HCT116 (cell line): ENCODE results near the gene CD300LB. TPM values are rescaled to one million over a fixed set of nuclear protein-coding genes. Genes with fewer than 3 reads are reported as not detected.

Experiments
- ATAC-seq: fragments of 200-7000 bp; cut with Tn5 transposase; 2 replicates; pipeline ENCODE4 v1.9.1; 2020; ENCODE audit warnings: mild to moderate bottlenecking, moderate library complexity
- BruUV-seq: library from RNA; stranded (reverse); fragments of 400-500 nt; replicated peaks from 2 replicates; lab custom pipeline; 2021; lab: Mats Ljungman, UMichigan
- CTCF ChIA-PET: fragments of 300-600 bp; sonication (Branson Sonifier 250); formaldehyde crosslinking; loops from one replicate; lab custom pipeline; 2021; ENCODE audit warnings: antibody characterized with exemption; lab: Charles Lee
- POLR2A ChIA-PET: fragments of 300-600, 350-600 bp; sonication (Branson Sonifier 250); formaldehyde crosslinking; loops from one replicate; lab custom pipeline; 2021; ENCODE audit warnings: antibody characterized with exemption; lab: Charles Lee
- RAD21 ChIA-PET, 2 experiments: fragments of 300-600 bp; sonication (Branson Sonifier 250); formaldehyde crosslinking; loops; one replicate each; lab custom pipeline; 2023; ENCODE audit warnings: low total read pairs in 2 of 2; ENCODE audit not compliant: uncharacterized antibody in 2 of 2, unreplicated experiment in 2 of 2, low non-redundant PET in 1 of 2; lab: Charles Lee
- DNase-seq: peaks from one replicate; pipeline ENCODE4 v3.0.0-alpha.2; 2010; ENCODE audit warnings: low read depth, low spot score
- H2AFZ ChIP-seq: fragments of 200-600 bp; shearing (Covaris generic), sonication (generic); 2 replicates; pipeline ENCODE4 v1.6.1; 2017; ENCODE audit warnings: low read depth, mixed run types, mixed read lengths, antibody characterized with exemption, low read length; ENCODE audit not compliant: poor library complexity, severe bottlenecking
- H3K27ac ChIP-seq: 2 replicates; pipeline ENCODE4 v1.5.1; 2012; ENCODE audit warnings: low read depth, low read length
- H3K27me3 ChIP-seq: fragments of 200-600 bp; sonication (generic); 2 replicates; pipeline ENCODE4 v1.6.1; 2016; ENCODE audit warnings: mixed run types, low read length, mixed read lengths; ENCODE audit not compliant: insufficient read depth
- H3K36me3 ChIP-seq, 2 experiments: fragments of 200-500 bp in 1 of 2; fragments of 200-600 bp in 1 of 2; sonication (Bioruptor generic) in 1 of 2; sonication (generic) in 1 of 2; 2 replicates each; pipeline versions ENCODE4 v1.5.1 to v1.6.1; 2014 to 2016; ENCODE audit warnings: low read length in 2 of 2, inconsistent platforms in 1 of 2, mixed read lengths in 1 of 2, mixed run types in 1 of 2; ENCODE audit not compliant: insufficient read depth in 2 of 2, control insufficient read depth in 1 of 2
- H3K4me1 ChIP-seq, 2 experiments: fragments of 200-600 bp in 1 of 2; sonication (generic) in 1 of 2; 2 replicates each; pipeline versions ENCODE4 v1.5.1 to v1.6.1; 2012 to 2017; ENCODE audit warnings: low read length in 2 of 2, inconsistent platforms in 1 of 2, mild to moderate bottlenecking in 1 of 2, mixed read lengths in 1 of 2, mixed run types in 1 of 2, moderate library complexity in 1 of 2; ENCODE audit not compliant: insufficient read depth in 2 of 2, control insufficient read depth in 1 of 2
- H3K4me2 ChIP-seq: fragments of 200-600 bp; sonication (generic); 2 replicates; pipeline ENCODE4 v1.6.1; 2017; ENCODE audit warnings: mixed run types, low read length, mixed read lengths
- H3K4me3 ChIP-seq, 2 experiments: fragments of 200-600 bp in 1 of 2; sonication (generic) in 1 of 2; replicated peaks in 1 of 2; 2 replicates each; pipeline ENCODE4 v1.5.1; 2011 to 2016; ENCODE audit warnings: low read length in 2 of 2, control low read depth in 1 of 2, low read depth in 1 of 2, mild to moderate bottlenecking in 1 of 2, mixed read lengths in 1 of 2, mixed run types in 1 of 2
- H3K79me2 ChIP-seq: fragments of 200-600 bp; sonication (generic); 2 replicates; pipeline ENCODE4 v1.6.1; 2017; ENCODE audit warnings: mild to moderate bottlenecking, mixed run types, low read length, moderate library complexity, mixed read lengths; ENCODE audit not compliant: insufficient read depth
- H3K9ac ChIP-seq: fragments of 200-600 bp; sonication (generic); 2 replicates; pipeline ENCODE4 v1.6.1; 2016; ENCODE audit warnings: low read length, mixed read lengths
- H3K9me2 ChIP-seq: fragments of 200-600 bp; sonication (generic), shearing (Covaris generic); 2 replicates; pipeline ENCODE4 v1.6.1; 2017; ENCODE audit warnings: mixed run types, mild to moderate bottlenecking, moderate library complexity; ENCODE audit not compliant: insufficient read depth
- H3K9me3 ChIP-seq, 2 experiments: fragments of 200-500 bp in 1 of 2; fragments of 200-600 bp in 1 of 2; sonication (Bioruptor generic) in 1 of 2; sonication (generic) in 1 of 2; 2 replicates each; pipeline ENCODE4 v1.6.1; 2014 to 2017; ENCODE audit warnings: low read length in 2 of 2, mixed read lengths in 2 of 2, inconsistent platforms in 1 of 2, low read depth in 1 of 2, mild to moderate bottlenecking in 1 of 2, mixed run types in 1 of 2, moderate library complexity in 1 of 2; ENCODE audit not compliant: control insufficient read depth in 1 of 2, insufficient read depth in 1 of 2
- H4K20me1 ChIP-seq: fragments of 200-600 bp; sonication (generic), shearing (Covaris generic); 2 replicates; pipeline ENCODE4 v1.6.1; 2017; ENCODE audit warnings: mixed run types, mild to moderate bottlenecking, moderate library complexity; ENCODE audit not compliant: insufficient read depth
- ATF3 ChIP-seq: IDR thresholded peaks from 2 replicates; pipeline ENCODE4 v1.6.1; 2012
- CTCF ChIP-seq, 3 experiments: fragments of 200-600 bp in 1 of 3; sonication (generic) in 1 of 3; IDR thresholded peaks in 2 of 3; conservative IDR thresholded peaks in 1 of 3; 2 replicates each; pipeline ENCODE4 v1.5.1; 2012 to 2017; ENCODE audit warnings: low read depth in 2 of 3, low read length in 2 of 3, antibody characterized with exemption in 1 of 3, borderline replicate concordance in 1 of 3, control low read depth in 1 of 3, mild to moderate bottlenecking in 1 of 3, mixed read lengths in 1 of 3, mixed run types in 1 of 3, moderate library complexity in 1 of 3; ENCODE audit not compliant: insufficient read depth in 1 of 3
- EGR1 ChIP-seq: IDR thresholded peaks from 2 replicates; pipeline ENCODE4 v1.6.1; 2012; ENCODE audit warnings: low read depth
- ELF1 ChIP-seq: IDR thresholded peaks from 2 replicates; pipeline ENCODE4 v1.6.1; 2012; ENCODE audit warnings: low read depth, borderline replicate concordance
- EZH2 ChIP-seq: fragments of 200-600 bp; sonication (generic); IDR thresholded peaks from 2 replicates; pipeline ENCODE4 v1.6.1; 2017; ENCODE audit warnings: antibody characterized with exemption, mixed run types
- EZH2phosphoT487 ChIP-seq: fragments of 200-600 bp; IDR thresholded peaks from 2 replicates; pipeline ENCODE4 v1.6.1; 2018; ENCODE audit warnings: antibody characterized with exemption, borderline replicate concordance
- JUND ChIP-seq: IDR thresholded peaks from 2 replicates; pipeline ENCODE4 v1.6.1; 2012
- MAX ChIP-seq: IDR thresholded peaks from 2 replicates; pipeline ENCODE4 v1.6.1; 2012
- POLR2A ChIP-seq: IDR thresholded peaks from 2 replicates; pipeline ENCODE4 v1.7.0; 2011; ENCODE audit warnings: borderline replicate concordance; ENCODE audit not compliant: insufficient read depth, insufficient read length; ENCODE audit errors: extremely low read depth
- POLR2AphosphoS5 ChIP-seq: IDR thresholded peaks from 2 replicates; pipeline ENCODE4 v1.6.1; 2011; ENCODE audit warnings: mild to moderate bottlenecking, low read depth, low read length, moderate library complexity
- SIN3A ChIP-seq: IDR thresholded peaks from 2 replicates; pipeline ENCODE4 v1.6.1; 2012; ENCODE audit warnings: low read depth
- SP1 ChIP-seq: IDR thresholded peaks from 2 replicates; pipeline ENCODE4 v1.6.1; 2012; ENCODE audit warnings: low read depth
- SRF ChIP-seq: IDR thresholded peaks from 2 replicates; pipeline ENCODE4 v1.6.1; 2012; ENCODE audit warnings: low read depth
- TCF7L2 ChIP-seq: IDR thresholded peaks from 2 replicates; pipeline ENCODE4 v1.7.0; 2011; ENCODE audit warnings: borderline replicate concordance, inconsistent platforms; ENCODE audit not compliant: insufficient read depth, insufficient read length; ENCODE audit errors: extremely low read depth
- YY1 ChIP-seq: IDR thresholded peaks from 2 replicates; pipeline ENCODE4 v1.6.1; 2011; ENCODE audit warnings: low read length, low read depth, moderate library complexity, mild to moderate bottlenecking; ENCODE audit not compliant: insufficient replicate concordance; ENCODE audit errors: extremely low read depth
- ZBTB33 ChIP-seq: IDR thresholded peaks from 2 replicates; pipeline ENCODE4 v1.6.1; 2011; ENCODE audit warnings: mild to moderate bottlenecking, low read length, moderate library complexity; ENCODE audit not compliant: insufficient replicate concordance; ENCODE audit errors: extremely low read depth
- ZFX ChIP-seq: fragments of 450-650 bp; IDR thresholded peaks from 2 replicates; pipeline ENCODE4 v1.6.1; 2017
- ZNF274 ChIP-seq: fragments of 200-500 bp; sonication (Bioruptor generic); IDR thresholded peaks from 2 replicates; pipeline ENCODE4 v1.6.1; 2014; ENCODE audit warnings: mild to moderate bottlenecking, low read depth, low read length, inconsistent platforms
- intact Hi-C: fragments of 100-400 bp; cut with micrococcal nuclease; formaldehyde crosslinking; loops from 2 replicates; pipeline ENCODE4 v1.10.0; 2022
- total RNA-seq: library from RNA; stranded (reverse); gene quantifications from one replicate; pipeline ENCODE4 v1.2.1, GENCODE V29; 2021; ENCODE audit not compliant: unreplicated experiment

The CD300LB gene
- total RNA-seq, 1 experiment from 2014 or later, result not detected

- no TSS peak for BruUV-seq
- H3K4me1 ChIP-seq, result no peaks in the 10 kb centered on the region
- CTCF ChIA-PET, result no interaction called here
- DNase-seq (no peak), ATAC-seq (no peak)
- no peak overlapping the region for H3K4me2 ChIP-seq
- H3K9ac ChIP-seq, result no peak overlapping the region
- H3K9me2 ChIP-seq, result no peaks in the 10 kb centered on the region
- POLR2A ChIA-PET, result no interaction called here
- no peaks in the 10 kb centered on the region for H3K79me2 ChIP-seq
- H3K27ac ChIP-seq, result no peak overlapping the region
- intact Hi-C loops, result no loop called here
- RAD21 ChIA-PET, result no interaction called here
- H3K9me3 ChIP-seq, result no peaks in the 10 kb centered on the region
- TF ChIP-seq EZH2, result no peak
- TF ChIP-seq EGR1, result no peak
- no peak for TF ChIP-seq TCF7L2
- no peak for TF ChIP-seq ATF3
- no peak for TF ChIP-seq SIN3A
- no peak for TF ChIP-seq POLR2A
- TF ChIP-seq SRF, result no peak
- peaks cover 34% of the 10 kb centered on the region for H3K27me3 ChIP-seq
- H3K36me3 ChIP-seq, result no peaks in the 10 kb centered on the region
- H4K20me1 ChIP-seq, result no peaks in the 10 kb centered on the region
- H3K4me3 ChIP-seq, result no peak overlapping the region
- no peak overlapping the region for H2AFZ ChIP-seq
Measured at GRCh38 chr17:74539281-74539820, 8.1 kb upstream of the CD300LB start.

GRCh38 chr17:74536890-74537289 lies 5.6 kb upstream of the CD300LB start:
- ChIA-PET CTCF (no interaction called here), POLR2A (no interaction called here), RAD21 (no interaction called here)
- DNase-seq (no peak), ATAC-seq (no peak)
- peaks cover 34% of the 10 kb centered on the region for H3K27me3 ChIP-seq
- no peaks in the 10 kb centered on the region for H3K4me1 ChIP-seq
- H4K20me1 ChIP-seq, result no peaks in the 10 kb centered on the region
- BruUV-seq, result no TSS peak
- no peak overlapping the region for H3K27ac ChIP-seq
- no peak overlapping the region for H3K4me2 ChIP-seq
- H3K9me2 ChIP-seq, result no peaks in the 10 kb centered on the region
- H3K79me2 ChIP-seq, result no peaks in the 10 kb centered on the region
- H3K36me3 ChIP-seq, result no peaks in the 10 kb centered on the region
- intact Hi-C loops, result no loop called here
- H3K9me3 ChIP-seq, result no peaks in the 10 kb centered on the region
- no peak overlapping the region for H3K4me3 ChIP-seq
- H2AFZ ChIP-seq, result no peak overlapping the region
- H3K9ac ChIP-seq, result no peak overlapping the region
- TF ChIP-seq SP1, result no peak
- no peak for TF ChIP-seq ZNF274
- TF ChIP-seq EZH2phosphoT487, result no peak
- no peak for TF ChIP-seq TCF7L2
- no peak for TF ChIP-seq POLR2AphosphoS5
- TF ChIP-seq YY1, result no peak
- TF ChIP-seq POLR2A, result no peak
- TF ChIP-seq MAX, result no peak
- TF ChIP-seq CTCF (IDR thresholded peaks at IDR 0.05 in 2 of 3, conservative IDR thresholded peaks at IDR 0.05 in 1 of 3; ENCODE audit: borderline replicate concordance in 1 of 3, insufficient read depth in 1 of 3, low read depth in 2 of 3, low read length in 2 of 3), result no peak
- no peak for TF ChIP-seq JUND
- no peak for TF ChIP-seq ELF1
- TF ChIP-seq ZBTB33, result no peak
- no peak for TF ChIP-seq ZFX
